Stimulated activated memory B cell treated with anti-CD40 and anti-IgM and Interleukin-4, amounts not matched to agents 10 μg/mL and 1 μg/mL and 100 μg/mL, for 72 hours (primary cell): ENCODE results near the gene GJA3.
"Not testable (repeated sequence)": the region's sequence is repeated elsewhere in the genome, so short reads cannot be mapped to it uniquely, and the experiment has no call there.

Source experiments
- ATAC-seq: fragments of 150-1000 bp; cut with Tn5 transposase; 2 replicates; pipeline ENCODE4 v1.10.0; 2021
- H3K27ac Mint-ChIP-seq: one replicate; pipeline ENCODE4 v1.8.0; 2022; ENCODE audit warnings: mild to moderate bottlenecking, mixed read lengths
- H3K27me3 Mint-ChIP-seq: one replicate; pipeline ENCODE4 v1.8.0; 2022; ENCODE audit warnings: mixed read lengths
- H3K36me3 Mint-ChIP-seq: one replicate; pipeline ENCODE4 v1.8.0; 2022; ENCODE audit warnings: mixed read lengths
- H3K4me1 Mint-ChIP-seq: one replicate; pipeline ENCODE4 v1.8.0; 2022; ENCODE audit warnings: mixed read lengths
- H3K4me3 Mint-ChIP-seq: one replicate; pipeline ENCODE4 v1.8.0; 2022; ENCODE audit warnings: mild to moderate bottlenecking, moderate library complexity, mixed read lengths
- H3K9me3 Mint-ChIP-seq: one replicate; pipeline ENCODE4 v1.8.0; 2022; ENCODE audit warnings: mixed read lengths

Gene GJA3

GRCh38 chr13:20171364-20171763 is 10.5 kb upstream of the GJA3 start:
- H3K9me3 Mint-ChIP-seq, result no peaks in the 10 kb centered on the region
- no peak overlapping the region for H3K4me3 Mint-ChIP-seq
- H3K27ac Mint-ChIP-seq, result no peak overlapping the region
- H3K4me1 Mint-ChIP-seq, result peaks cover 31% of the 10 kb centered on the region
- H3K27me3 Mint-ChIP-seq, result peaks cover 51% of the 10 kb centered on the region
- no peaks in the 10 kb centered on the region for H3K36me3 Mint-ChIP-seq
- ATAC-seq, result no peak

GRCh38 chr13:20170921-20171320 is 10.1 kb upstream of the GJA3 start:
- Mint-ChIP-seq H3K4me3 (no peak overlapping the region), H3K36me3 (no peaks in the 10 kb centered on the region), H3K9me3 (no peaks in the 10 kb centered on the region), H3K27ac (no peak overlapping the region), H3K4me1 (peaks cover 31% of the 10 kb centered on the region), H3K27me3 (peaks cover 51% of the 10 kb centered on the region)
- peak; percentile 14 for ATAC-seq

- no peaks in the 10 kb centered on the region for H3K36me3 Mint-ChIP-seq
- no peak overlapping the region for H3K27ac Mint-ChIP-seq
- no peaks in the 10 kb centered on the region for H3K9me3 Mint-ChIP-seq
- H3K27me3 Mint-ChIP-seq, result peaks cover 53% of the 10 kb centered on the region
- peaks cover 17% of the 10 kb centered on the region for H3K4me1 Mint-ChIP-seq
- no peak overlapping the region for H3K4me3 Mint-ChIP-seq
- no peak for ATAC-seq
Observed at GRCh38 chr13:20168396-20168795, 7.5 kb upstream of the GJA3 start.

GRCh38 chr13:20165417-20166257 is 4.8 kb upstream of the GJA3 start:
- no peak for ATAC-seq
- H3K36me3 Mint-ChIP-seq, result no peaks in the 10 kb centered on the region
- H3K4me3 Mint-ChIP-seq, result no peak overlapping the region
- H3K4me1 Mint-ChIP-seq, result peaks cover 16% of the 10 kb centered on the region
- H3K9me3 Mint-ChIP-seq, result no peaks in the 10 kb centered on the region
- no peak overlapping the region for H3K27ac Mint-ChIP-seq
- peaks cover 51% of the 10 kb centered on the region for H3K27me3 Mint-ChIP-seq

- Mint-ChIP-seq H3K36me3 (no peaks in the 10 kb centered on the region), H3K27me3 (peaks cover 16% of the 10 kb centered on the region), H3K4me1 (peaks cover 22% of the 10 kb centered on the region), H3K9me3 (no peaks in the 10 kb centered on the region), H3K27ac (peak overlapping the region; percentile 75), H3K4me3 (peak overlapping the region; percentile 82)
- no peak for ATAC-seq
Observed at GRCh38 chr13:20161951-20162300, 1.1 kb upstream of the GJA3 start.

- Mint-ChIP-seq H3K4me1 (peaks cover 22% of the 10 kb centered on the region), H3K27me3 (peaks cover 11% of the 10 kb centered on the region), H3K4me3 (peak overlapping the region; percentile 82), H3K9me3 (no peaks in the 10 kb centered on the region), H3K36me3 (no peaks in the 10 kb centered on the region), H3K27ac (peak overlapping the region; percentile 75)
- ATAC-seq, result peak; percentile 85
Observed at GRCh38 chr13:20161275-20161950, 561 bp upstream of the GJA3 start.

GRCh38 chr13:20159646-20160305 is 1.1 kb downstream of the GJA3 start:
- no peaks in the 10 kb centered on the region for H3K36me3 Mint-ChIP-seq
- no peak for ATAC-seq
- H3K27ac Mint-ChIP-seq, result no peak overlapping the region
- H3K4me3 Mint-ChIP-seq, result peak overlapping the region; percentile 34
- H3K4me1 Mint-ChIP-seq, result peaks cover 22% of the 10 kb centered on the region
- no peaks in the 10 kb centered on the region for H3K9me3 Mint-ChIP-seq
- H3K27me3 Mint-ChIP-seq, result no peaks in the 10 kb centered on the region

GRCh38 chr13:20157151-20157796 is 3.6 kb downstream of the GJA3 start:
- no peak overlapping the region for H3K27ac Mint-ChIP-seq
- no peaks in the 10 kb centered on the region for H3K27me3 Mint-ChIP-seq
- H3K4me1 Mint-ChIP-seq, result peaks cover 10% of the 10 kb centered on the region
- no peaks in the 10 kb centered on the region for H3K36me3 Mint-ChIP-seq
- H3K9me3 Mint-ChIP-seq, result no peaks in the 10 kb centered on the region
- no peak overlapping the region for H3K4me3 Mint-ChIP-seq
- no peak for ATAC-seq

GRCh38 chr13:20156702-20157101 is 4.2 kb downstream of the GJA3 start:
- Mint-ChIP-seq H3K4me3 (no peak overlapping the region), H3K27me3 (peaks cover 3% of the 10 kb centered on the region), H3K9me3 (no peaks in the 10 kb centered on the region), H3K4me1 (peaks cover 10% of the 10 kb centered on the region), H3K36me3 (no peaks in the 10 kb centered on the region), H3K27ac (no peak overlapping the region)
- ATAC-seq, result no peak

- not testable (repeated sequence) for H3K4me1 Mint-ChIP-seq, H3K9me3 Mint-ChIP-seq, ATAC-seq, H3K4me3 Mint-ChIP-seq, H3K36me3 Mint-ChIP-seq, H3K27ac Mint-ChIP-seq
- peaks cover 30% of the 10 kb centered on the region for H3K27me3 Mint-ChIP-seq
Observed at GRCh38 chr13:20153290-20153689, 7.6 kb downstream of the GJA3 start.

- no peak for ATAC-seq
- Mint-ChIP-seq H3K36me3 (peaks cover 5% of the 10 kb centered on the region), H3K27me3 (peaks cover 30% of the 10 kb centered on the region), H3K4me3 (no peak overlapping the region), H3K9me3 (no peaks in the 10 kb centered on the region), H3K27ac (no peak overlapping the region), H3K4me1 (no peaks in the 10 kb centered on the region)
Observed at GRCh38 chr13:20151612-20152011, 9.2 kb downstream of the GJA3 start.

- Mint-ChIP-seq H3K4me1 (no peaks in the 10 kb centered on the region), H3K4me3 (no peak overlapping the region), H3K27ac (no peak overlapping the region), H3K9me3 (no peaks in the 10 kb centered on the region), H3K36me3 (peaks cover 5% of the 10 kb centered on the region), H3K27me3 (peaks cover 31% of the 10 kb centered on the region)
- ATAC-seq, result no peak
Observed at GRCh38 chr13:20151016-20151415, 9.8 kb downstream of the GJA3 start.

GRCh38 chr13:20150561-20150960 is 10.3 kb downstream of the GJA3 start:
- Mint-ChIP-seq H3K27me3 (peaks cover 36% of the 10 kb centered on the region), H3K27ac (no peak overlapping the region)
- ATAC-seq, result no peak

GRCh38 chr13:20149762-20150161 is 11.1 kb downstream of the GJA3 start:
- Mint-ChIP-seq H3K9me3 (no peaks in the 10 kb centered on the region), H3K27ac (no peak overlapping the region), H3K4me3 (no peak overlapping the region), H3K4me1 (no peaks in the 10 kb centered on the region), H3K36me3 (peaks cover 5% of the 10 kb centered on the region), H3K27me3 (peaks cover 40% of the 10 kb centered on the region)
- ATAC-seq, result no peak

More at GRCh38 chr13:20150561-20150960, 10.3 kb downstream of the GJA3 start:
- Mint-ChIP-seq H3K4me3 (no peak overlapping the region), H3K9me3 (no peaks in the 10 kb centered on the region), H3K4me1 (no peaks in the 10 kb centered on the region), H3K36me3 (peaks cover 5% of the 10 kb centered on the region)

GRCh38 chr13:20148501-20149183 is 12.2 kb downstream of the GJA3 start:
- Mint-ChIP-seq H3K36me3 (peaks cover 5% of the 10 kb centered on the region), H3K4me1 (no peaks in the 10 kb centered on the region), H3K9me3 (no peaks in the 10 kb centered on the region), H3K27ac (no peak overlapping the region), H3K27me3 (peaks cover 50% of the 10 kb centered on the region), H3K4me3 (no peak overlapping the region)
- ATAC-seq, result peak; percentile 37
